ENCODE data around the gene ASAP3.
"Not testable (repeated sequence)": the region's sequence is repeated elsewhere in the genome, so short reads cannot be mapped to it uniquely, and the experiment has no call there.

ASAP3 gene

GRCh38 chr1:23514111-23514679 is 30.2 kb upstream of the ASAP3 start:
- Histone ChIP-seq H3K27ac (ENCODE audit: low read depth in 2 of 2, low read length in 2 of 2) (no peak overlapping the region), H3K9ac (ENCODE audit: low read depth in 1 of 2, low read length in 2 of 2) (no peak overlapping the region), H3K4me1 (ENCODE audit: control insufficient read depth in 2 of 2, insufficient read depth in 2 of 2, low read length in 2 of 2) (no peaks in the 10 kb centered on the region), H3K27me3 (ENCODE audit: control insufficient read depth in 2 of 2, insufficient read depth in 2 of 2, low read length in 2 of 2) (no peaks in the 10 kb centered on the region), H3K4me3 (ENCODE audit: low read length in 2 of 2) (no peak overlapping the region), H3K36me3 (ENCODE audit: control insufficient read depth in 2 of 2, insufficient read depth in 2 of 2, low read length in 2 of 2) (peaks cover 23 to 48% of the 10 kb centered on the region in 2 donors), H3K9me3 (ENCODE audit: control insufficient read depth in 2 of 2, low read length in 2 of 2) (no peaks in the 10 kb centered on the region)

DNA sequence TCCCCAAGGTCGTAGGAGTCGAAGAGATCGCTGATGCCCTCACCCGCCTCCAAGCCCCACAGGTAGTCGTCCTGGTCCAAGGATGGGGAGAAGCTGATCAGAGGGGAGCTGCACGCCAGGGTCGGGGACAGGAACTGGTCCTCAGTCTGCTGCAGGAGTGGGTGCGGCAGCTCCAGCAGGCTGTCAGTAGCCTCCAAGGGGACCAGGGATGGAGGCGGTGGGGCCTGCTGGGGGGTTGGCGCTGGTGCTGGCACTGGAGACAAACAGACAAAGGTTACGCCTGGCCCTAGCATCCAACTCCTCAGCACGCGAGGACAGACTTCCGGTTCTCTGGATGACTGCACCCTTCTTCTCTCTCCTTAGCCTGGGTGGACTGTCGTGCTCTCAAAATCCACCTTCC is 25.9 kb upstream of the ASAP3 start:
- Histone ChIP-seq H3K27ac (ENCODE audit: low read depth in 2 of 2, low read length in 2 of 2) (no peak overlapping the region), H3K36me3 (ENCODE audit: control insufficient read depth in 2 of 2, insufficient read depth in 2 of 2, low read length in 2 of 2) (peaks cover 11 to 33% of the 10 kb centered on the region in 2 donors), H3K9ac (ENCODE audit: low read depth in 1 of 2, low read length in 2 of 2) (no peak overlapping the region), H3K4me1 (ENCODE audit: control insufficient read depth in 2 of 2, insufficient read depth in 2 of 2, low read length in 2 of 2) (no peaks in the 10 kb centered on the region), H3K27me3 (ENCODE audit: control insufficient read depth in 2 of 2, insufficient read depth in 2 of 2, low read length in 2 of 2) (no peaks in the 10 kb centered on the region), H3K4me3 (ENCODE audit: low read length in 2 of 2) (no peak overlapping the region), H3K9me3 (ENCODE audit: control insufficient read depth in 2 of 2, low read length in 2 of 2) (no peaks in the 10 kb centered on the region)

GRCh38 chr1:23506376-23507107 is 22.6 kb upstream of the ASAP3 start:
- Histone ChIP-seq H3K27ac (ENCODE audit: low read depth in 2 of 2, low read length in 2 of 2) (no peak overlapping the region), H3K27me3 (ENCODE audit: control insufficient read depth in 2 of 2, insufficient read depth in 2 of 2, low read length in 2 of 2) (no peaks in the 10 kb centered on the region), H3K36me3 (ENCODE audit: control insufficient read depth in 2 of 2, insufficient read depth in 2 of 2, low read length in 2 of 2) (peaks cover 9 to 24% of the 10 kb centered on the region in 2 donors), H3K4me1 (ENCODE audit: control insufficient read depth in 2 of 2, insufficient read depth in 2 of 2, low read length in 2 of 2) (no peaks in the 10 kb centered on the region), H3K4me3 (ENCODE audit: low read length in 2 of 2) (no peak overlapping the region), H3K9ac (ENCODE audit: low read depth in 1 of 2, low read length in 2 of 2) (no peak overlapping the region), H3K9me3 (ENCODE audit: control insufficient read depth in 2 of 2, low read length in 2 of 2) (no peaks in the 10 kb centered on the region)

DNA sequence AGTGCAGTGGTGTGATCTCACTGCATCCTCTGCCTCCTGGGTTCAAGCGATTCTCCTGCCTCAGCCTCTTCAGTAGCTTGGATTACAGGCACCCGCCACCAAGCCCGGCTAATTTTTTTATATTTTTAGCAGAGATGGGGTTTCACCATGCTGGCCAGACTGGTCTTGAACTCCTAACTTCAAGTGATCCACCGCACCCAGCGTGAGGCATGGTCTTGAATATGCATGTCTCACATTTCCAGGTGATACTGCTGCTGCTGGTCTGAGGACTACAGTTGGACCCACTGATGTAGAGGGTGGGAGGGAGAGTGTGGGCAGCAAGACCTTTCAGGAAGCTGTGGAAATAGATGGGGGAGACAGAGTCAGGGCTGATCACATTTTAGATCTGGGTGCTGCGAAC is 21.9 kb upstream of the ASAP3 start:
- Histone ChIP-seq H3K9ac (ENCODE audit: low read depth in 1 of 2, low read length in 2 of 2) (no peak overlapping the region), H3K4me1 (ENCODE audit: control insufficient read depth in 2 of 2, insufficient read depth in 2 of 2, low read length in 2 of 2) (no peaks in the 10 kb centered on the region), H3K9me3 (ENCODE audit: control insufficient read depth in 2 of 2, low read length in 2 of 2) (no peaks in the 10 kb centered on the region), H3K27me3 (ENCODE audit: control insufficient read depth in 2 of 2, insufficient read depth in 2 of 2, low read length in 2 of 2) (no peaks in the 10 kb centered on the region), H3K4me3 (ENCODE audit: low read length in 2 of 2) (no peak overlapping the region), H3K36me3 (ENCODE audit: control insufficient read depth in 2 of 2, insufficient read depth in 2 of 2, low read length in 2 of 2) (peaks cover 9 to 18% of the 10 kb centered on the region in 2 donors), H3K27ac (ENCODE audit: low read depth in 2 of 2, low read length in 2 of 2) (no peak overlapping the region)

DNA sequence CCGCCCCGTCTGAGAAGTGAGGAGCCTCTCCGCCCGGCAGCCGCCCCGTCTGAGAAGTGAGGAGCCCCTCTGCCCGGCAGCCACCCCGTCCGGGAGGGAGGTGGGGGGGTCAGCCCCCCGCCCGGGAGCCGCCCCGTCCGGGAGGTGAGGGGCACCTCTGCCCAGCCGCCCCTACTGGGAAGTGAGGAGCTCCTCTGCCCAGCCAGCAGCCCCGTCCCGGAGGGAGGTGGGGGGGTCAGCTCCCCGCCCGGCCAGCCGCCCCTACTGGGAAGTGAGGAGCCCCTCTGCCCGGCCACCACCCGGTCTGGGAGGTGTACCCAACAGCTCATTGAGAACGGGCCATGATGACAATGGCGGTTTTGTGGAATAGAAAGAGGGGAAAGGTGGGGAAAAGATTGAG is 20.2 kb upstream of the ASAP3 start:
- H3K27ac ChIP-seq (ENCODE audit: low read depth in 2 of 2, low read length in 2 of 2); H3K36me3 ChIP-seq (ENCODE audit: control insufficient read depth in 2 of 2, insufficient read depth in 2 of 2, low read length in 2 of 2); H3K9ac ChIP-seq (ENCODE audit: low read depth in 1 of 2, low read length in 2 of 2); H3K4me1 ChIP-seq (ENCODE audit: control insufficient read depth in 2 of 2, insufficient read depth in 2 of 2, low read length in 2 of 2); H3K9me3 ChIP-seq (ENCODE audit: control insufficient read depth in 2 of 2, low read length in 2 of 2); H3K27me3 ChIP-seq (ENCODE audit: control insufficient read depth in 2 of 2, insufficient read depth in 2 of 2, low read length in 2 of 2); H3K4me3 ChIP-seq (ENCODE audit: low read length in 2 of 2): not testable (repeated sequence)

DNA sequence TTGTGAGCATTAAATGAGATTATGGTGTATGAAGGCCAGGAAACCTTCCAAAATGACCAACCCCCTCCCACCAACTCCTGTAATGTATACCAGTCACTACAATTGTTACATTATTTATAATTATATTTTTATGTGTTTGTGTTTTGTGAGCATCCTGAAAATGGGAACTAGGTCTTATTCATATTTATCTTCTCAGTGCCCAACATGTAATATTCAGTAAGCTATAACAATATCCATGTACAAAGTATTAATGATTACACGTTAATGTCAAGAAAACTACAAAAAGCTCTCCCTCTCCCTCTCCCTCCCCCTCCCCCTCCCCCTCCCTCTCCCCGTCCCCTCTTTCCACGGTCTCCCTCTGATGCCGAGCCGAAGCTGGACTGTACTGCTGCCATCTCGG is 19.0 kb upstream of the ASAP3 start:
- no peak overlapping the region for H3K9ac ChIP-seq (ENCODE audit: low read depth in 1 of 2, low read length in 2 of 2)
- no peaks in the 10 kb centered on the region for H3K9me3 ChIP-seq (ENCODE audit: control insufficient read depth in 2 of 2, low read length in 2 of 2)
- no peak overlapping the region for H3K4me3 ChIP-seq (ENCODE audit: low read length in 2 of 2)
- H3K27me3 ChIP-seq (ENCODE audit: control insufficient read depth in 2 of 2, insufficient read depth in 2 of 2, low read length in 2 of 2) = no peaks in the 10 kb centered on the region
- H3K4me1 ChIP-seq (ENCODE audit: control insufficient read depth in 2 of 2, insufficient read depth in 2 of 2, low read length in 2 of 2) = peaks cover 0 to 3% of the 10 kb centered on the region in 2 donors
- H3K27ac ChIP-seq (ENCODE audit: low read depth in 2 of 2, low read length in 2 of 2) = no peak overlapping the region
- peaks cover 0 to 5% of the 10 kb centered on the region in 2 donors for H3K36me3 ChIP-seq (ENCODE audit: control insufficient read depth in 2 of 2, insufficient read depth in 2 of 2, low read length in 2 of 2)

DNA sequence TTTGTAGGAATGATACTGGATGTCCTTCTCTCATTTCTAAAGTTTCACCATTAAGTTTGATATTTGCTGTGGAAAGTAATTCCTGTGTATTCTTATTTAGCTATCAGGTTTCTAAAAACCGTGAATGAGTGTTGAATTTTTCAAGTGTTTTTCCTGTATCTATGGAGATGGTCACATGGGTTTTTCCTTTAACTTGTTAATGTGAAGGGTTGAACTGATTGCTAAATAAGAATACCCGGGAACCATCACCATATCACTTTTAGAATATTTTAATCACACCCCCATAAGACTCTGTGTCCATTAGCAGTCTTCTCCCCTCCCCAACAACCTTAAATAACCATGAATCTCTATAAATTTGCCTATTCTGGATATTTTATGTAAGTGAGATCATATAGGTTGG is 16.5 kb upstream of the ASAP3 start:
- H3K36me3 ChIP-seq (ENCODE audit: control insufficient read depth in 2 of 2, insufficient read depth in 2 of 2, low read length in 2 of 2) = no peaks in the 10 kb centered on the region
- H3K27ac ChIP-seq (ENCODE audit: low read depth in 2 of 2, low read length in 2 of 2) = no peak overlapping the region
- H3K4me3 ChIP-seq (ENCODE audit: low read length in 2 of 2) = no peak overlapping the region
- H3K9ac ChIP-seq (ENCODE audit: low read depth in 1 of 2, low read length in 2 of 2) = no peak overlapping the region
- H3K9me3 ChIP-seq (ENCODE audit: control insufficient read depth in 2 of 2, low read length in 2 of 2) = no peaks in the 10 kb centered on the region
- no peaks in the 10 kb centered on the region for H3K27me3 ChIP-seq (ENCODE audit: control insufficient read depth in 2 of 2, insufficient read depth in 2 of 2, low read length in 2 of 2)
- H3K4me1 ChIP-seq (ENCODE audit: control insufficient read depth in 2 of 2, insufficient read depth in 2 of 2, low read length in 2 of 2) = peaks cover 0 to 5% of the 10 kb centered on the region in 2 donors

GRCh38 chr1:23497777-23498439 is 13.9 kb upstream of the ASAP3 start:
- Histone ChIP-seq H3K9me3 (ENCODE audit: control insufficient read depth in 2 of 2, low read length in 2 of 2) (no peaks in the 10 kb centered on the region), H3K4me3 (ENCODE audit: low read length in 2 of 2) (no peak overlapping the region), H3K27me3 (ENCODE audit: control insufficient read depth in 2 of 2, insufficient read depth in 2 of 2, low read length in 2 of 2) (no peaks in the 10 kb centered on the region), H3K4me1 (ENCODE audit: control insufficient read depth in 2 of 2, insufficient read depth in 2 of 2, low read length in 2 of 2) (peaks cover 0 to 5% of the 10 kb centered on the region in 2 donors), H3K9ac (ENCODE audit: low read depth in 1 of 2, low read length in 2 of 2) (no peak overlapping the region), H3K36me3 (ENCODE audit: control insufficient read depth in 2 of 2, insufficient read depth in 2 of 2, low read length in 2 of 2) (no peaks in the 10 kb centered on the region), H3K27ac (ENCODE audit: low read depth in 2 of 2, low read length in 2 of 2) (no peak overlapping the region)

DNA sequence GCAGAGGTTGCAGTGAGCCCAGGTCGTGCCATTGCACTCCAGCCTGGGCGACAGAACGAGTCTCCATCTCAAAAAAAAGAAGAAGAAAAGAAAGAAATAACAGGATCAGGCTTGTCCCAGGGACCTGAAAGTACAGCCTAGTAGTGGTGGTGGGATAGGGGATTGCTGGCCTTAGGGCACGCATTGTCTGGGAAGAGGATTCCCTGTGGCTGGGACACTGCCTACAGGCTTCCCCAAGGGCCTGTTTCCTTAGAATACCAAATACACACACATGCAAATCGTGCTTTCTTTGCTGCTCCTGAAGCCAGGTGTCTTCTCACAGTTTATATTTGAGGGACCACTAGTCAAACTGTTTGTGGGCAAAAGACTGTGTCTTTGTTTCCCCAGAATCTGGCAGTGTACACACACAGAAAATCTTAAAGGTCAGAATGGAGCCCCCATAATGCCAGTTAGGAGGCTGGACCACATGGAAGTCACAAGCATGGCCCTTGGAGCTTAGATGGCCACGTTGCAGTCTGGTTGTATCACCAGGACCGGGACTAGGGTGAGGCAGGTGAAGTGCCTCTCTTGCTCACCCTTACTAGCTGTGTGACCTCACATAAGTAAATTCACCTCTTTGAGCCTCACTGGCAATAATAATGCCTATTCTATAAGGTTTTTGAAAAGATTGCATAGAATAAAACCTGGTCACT is 12.7 kb upstream of the ASAP3 start:
- H3K27ac ChIP-seq (ENCODE audit: low read depth in 2 of 2, low read length in 2 of 2) = no peak overlapping the region
- no peak overlapping the region for H3K9ac ChIP-seq (ENCODE audit: low read depth in 1 of 2, low read length in 2 of 2)

GRCh38 chr1:23494836-23495235 is 10.9 kb upstream of the ASAP3 start:
- not testable (repeated sequence) for H3K4me1 ChIP-seq (ENCODE audit: control insufficient read depth in 2 of 2, insufficient read depth in 2 of 2, low read length in 2 of 2); H3K36me3 ChIP-seq (ENCODE audit: control insufficient read depth in 2 of 2, insufficient read depth in 2 of 2, low read length in 2 of 2); H3K27ac ChIP-seq (ENCODE audit: low read depth in 2 of 2, low read length in 2 of 2); H3K9ac ChIP-seq (ENCODE audit: low read depth in 1 of 2, low read length in 2 of 2); H3K9me3 ChIP-seq (ENCODE audit: control insufficient read depth in 2 of 2, low read length in 2 of 2); H3K4me3 ChIP-seq (ENCODE audit: low read length in 2 of 2); H3K27me3 ChIP-seq (ENCODE audit: control insufficient read depth in 2 of 2, insufficient read depth in 2 of 2, low read length in 2 of 2)

More for the DNA sequence above, 12.7 kb upstream of the ASAP3 start:
- Histone ChIP-seq H3K36me3 (ENCODE audit: control insufficient read depth in 2 of 2, insufficient read depth in 2 of 2, low read length in 2 of 2) (no peaks in the 10 kb centered on the region), H3K4me1 (ENCODE audit: control insufficient read depth in 2 of 2, insufficient read depth in 2 of 2, low read length in 2 of 2) (peaks cover 0 to 5% of the 10 kb centered on the region in 2 donors), H3K9me3 (ENCODE audit: control insufficient read depth in 2 of 2, low read length in 2 of 2) (no peaks in the 10 kb centered on the region), H3K27me3 (ENCODE audit: control insufficient read depth in 2 of 2, insufficient read depth in 2 of 2, low read length in 2 of 2) (no peaks in the 10 kb centered on the region), H3K4me3 (ENCODE audit: low read length in 2 of 2) (no peak overlapping the region)
